HL-60 (cell line): ENCODE data around the gene RHCG.

Experiments used
- DNase-seq, 2 experiments: peaks; one replicate each; pipeline ENCODE4 v3.0.0-alpha.2; 2010 to 2020; ENCODE audit warnings: low read depth in 1 of 2, low spot score in 1 of 2
- H3K27ac ChIP-seq: fragments of 250-450 bp; sonication (Bioruptor Pico); replicated peaks from 2 replicates; pipeline ENCODE4 v1.5.1; 2020; ENCODE audit warnings: mild to moderate bottlenecking, moderate library complexity
- H3K27me3 ChIP-seq: fragments of 250-450 bp; sonication (Bioruptor Pico); 2 replicates; pipeline ENCODE4 v1.5.1; 2021; ENCODE audit warnings: mild to moderate bottlenecking, moderate library complexity; ENCODE audit not compliant: insufficient read depth, poor library complexity, severe bottlenecking
- H3K4me3 ChIP-seq: replicated peaks from 2 replicates; pipeline ENCODE4 v1.5.1; 2011; ENCODE audit warnings: mild to moderate bottlenecking, control low read depth, low read length; ENCODE audit not compliant: insufficient read depth
- CTCF ChIP-seq: IDR thresholded peaks from one replicate; pipeline ENCODE4 v1.5.1; 2011; ENCODE audit warnings: low read length, control low read depth, inconsistent platforms; ENCODE audit not compliant: insufficient read depth
- GABPA ChIP-seq: IDR thresholded peaks from 2 replicates; pipeline ENCODE4 v1.6.1; 2012; ENCODE audit warnings: low read depth
- POLR2AphosphoS5 ChIP-seq: IDR thresholded peaks from 2 replicates; pipeline ENCODE4 v1.6.1; 2012; ENCODE audit warnings: low read depth
- SPI1 ChIP-seq: IDR thresholded peaks from 2 replicates; pipeline ENCODE4 v1.6.1; 2012; ENCODE audit warnings: low read depth, mild to moderate bottlenecking, borderline replicate concordance
- TF ChIP-seq, protein P1 (sequence below): IDR thresholded peaks from 2 replicates; pipeline ENCODE4 v1.6.1; 2012; ENCODE audit warnings: low read depth; ENCODE audit not compliant: insufficient replicate concordance

RHCG gene

DNA sequence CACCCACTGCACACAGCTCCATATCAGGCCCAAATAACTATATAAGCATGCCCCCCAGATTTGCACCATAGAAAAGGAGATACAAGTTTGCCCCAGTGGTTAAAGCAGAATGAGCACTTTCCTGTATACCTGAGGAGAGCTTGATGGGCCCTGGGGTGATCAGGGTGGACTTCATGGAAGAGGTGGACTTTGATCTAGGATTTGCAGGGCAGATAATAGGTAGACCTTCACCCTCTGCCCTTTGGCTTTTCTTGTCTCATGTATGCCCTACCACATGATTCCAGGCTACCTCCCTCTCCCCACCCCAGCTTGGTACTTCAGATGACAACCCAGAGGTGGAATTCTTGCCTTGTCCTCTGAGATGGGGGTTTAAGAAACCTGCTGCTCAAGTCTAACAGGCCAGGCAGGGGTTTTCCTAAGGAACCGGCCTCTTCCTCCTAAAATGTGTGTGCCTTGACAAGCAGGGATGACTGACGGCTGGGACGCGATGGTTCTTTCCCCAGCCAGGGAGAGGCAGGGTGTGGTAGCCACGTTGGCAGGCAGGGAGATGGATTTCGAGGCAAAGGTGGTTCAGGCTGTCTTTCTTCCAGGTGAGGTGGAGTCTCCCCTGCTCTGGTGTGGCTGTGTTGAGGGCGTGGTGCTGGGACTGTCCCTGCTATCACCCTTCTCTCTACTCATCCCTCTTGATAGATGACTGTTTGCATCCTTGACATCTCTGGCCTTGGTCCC lies 6.6 kb upstream of the RHCG start:
- Histone ChIP-seq H3K4me3 (no peak overlapping the region), H3K27ac (no peak overlapping the region), H3K27me3 (peaks cover 4% of the 10 kb centered on the region)
- no peak for DNase-seq
- TF ChIP-seq GABPA (no peak), POLR2AphosphoS5 (no peak), CTCF (no peak), SPI1 (no peak)
- TF ChIP-seq, protein P1, sequence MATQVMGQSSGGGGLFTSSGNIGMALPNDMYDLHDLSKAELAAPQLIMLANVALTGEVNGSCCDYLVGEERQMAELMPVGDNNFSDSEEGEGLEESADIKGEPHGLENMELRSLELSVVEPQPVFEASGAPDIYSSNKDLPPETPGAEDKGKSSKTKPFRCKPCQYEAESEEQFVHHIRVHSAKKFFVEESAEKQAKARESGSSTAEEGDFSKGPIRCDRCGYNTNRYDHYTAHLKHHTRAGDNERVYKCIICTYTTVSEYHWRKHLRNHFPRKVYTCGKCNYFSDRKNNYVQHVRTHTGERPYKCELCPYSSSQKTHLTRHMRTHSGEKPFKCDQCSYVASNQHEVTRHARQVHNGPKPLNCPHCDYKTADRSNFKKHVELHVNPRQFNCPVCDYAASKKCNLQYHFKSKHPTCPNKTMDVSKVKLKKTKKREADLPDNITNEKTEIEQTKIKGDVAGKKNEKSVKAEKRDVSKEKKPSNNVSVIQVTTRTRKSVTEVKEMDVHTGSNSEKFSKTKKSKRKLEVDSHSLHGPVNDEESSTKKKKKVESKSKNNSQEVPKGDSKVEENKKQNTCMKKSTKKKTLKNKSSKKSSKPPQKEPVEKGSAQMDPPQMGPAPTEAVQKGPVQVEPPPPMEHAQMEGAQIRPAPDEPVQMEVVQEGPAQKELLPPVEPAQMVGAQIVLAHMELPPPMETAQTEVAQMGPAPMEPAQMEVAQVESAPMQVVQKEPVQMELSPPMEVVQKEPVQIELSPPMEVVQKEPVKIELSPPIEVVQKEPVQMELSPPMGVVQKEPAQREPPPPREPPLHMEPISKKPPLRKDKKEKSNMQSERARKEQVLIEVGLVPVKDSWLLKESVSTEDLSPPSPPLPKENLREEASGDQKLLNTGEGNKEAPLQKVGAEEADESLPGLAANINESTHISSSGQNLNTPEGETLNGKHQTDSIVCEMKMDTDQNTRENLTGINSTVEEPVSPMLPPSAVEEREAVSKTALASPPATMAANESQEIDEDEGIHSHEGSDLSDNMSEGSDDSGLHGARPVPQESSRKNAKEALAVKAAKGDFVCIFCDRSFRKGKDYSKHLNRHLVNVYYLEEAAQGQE, result no peak

GRCh38 chr15:89501646-89502045 lies 5.3 kb upstream of the RHCG start:
- TF ChIP-seq POLR2AphosphoS5 (no peak), CTCF (no peak), SPI1 (no peak), GABPA (no peak)
- TF ChIP-seq, protein P1, result no peak
- H3K27me3 ChIP-seq, result peaks cover 11% of the 10 kb centered on the region
- H3K27ac ChIP-seq, result no peak overlapping the region
- no peak for DNase-seq
- H3K4me3 ChIP-seq, result no peak overlapping the region

GRCh38 chr15:89500397-89501270 lies 4.3 kb upstream of the RHCG start:
- no peak overlapping the region for H3K4me3 ChIP-seq
- H3K27ac ChIP-seq, result no peak overlapping the region
- TF ChIP-seq GABPA, result no peak
- no peak for TF ChIP-seq SPI1
- TF ChIP-seq POLR2AphosphoS5, result no peak
- TF ChIP-seq, protein P1, result no peak
- TF ChIP-seq CTCF, result no peak
- H3K27me3 ChIP-seq, result peaks cover 19% of the 10 kb centered on the region
- no peak for DNase-seq
